HG03159 (cell line): Measurements from ENCODE around the gene PADI2.

Experiments used
- ATAC-seq: cut with Tn5 transposase; IDR thresholded peaks from one replicate; pipeline ENCODE4 v1.9.1; 2021; ENCODE audit warnings: mild to moderate bottlenecking, moderate library complexity; ENCODE audit not compliant: unreplicated experiment

PADI2 gene

GRCh38 chr1:17116643-17117042 lies 2.6 kb downstream of the PADI2 start:
- no peak for ATAC-seq

DNA sequence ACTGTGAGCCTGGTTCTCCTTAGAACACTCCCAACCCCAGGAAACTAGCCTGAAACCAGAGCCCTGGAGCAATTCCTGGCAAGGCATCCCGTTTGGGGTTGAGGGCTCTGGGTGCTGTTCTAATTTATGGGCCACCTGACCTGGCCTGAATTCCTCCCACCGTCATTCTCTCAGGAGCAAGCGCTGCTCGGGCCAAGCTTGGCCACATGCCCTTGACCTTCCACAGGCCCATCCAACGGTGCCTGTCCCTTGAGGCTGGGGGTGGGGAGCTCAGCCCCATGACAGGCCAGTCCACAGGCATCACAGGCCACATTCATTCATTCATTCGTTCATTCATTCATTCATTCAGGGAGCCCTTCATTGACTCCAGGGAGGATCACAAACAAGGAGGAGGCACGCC lies 5.3 kb downstream of the PADI2 start:
- no peak for ATAC-seq

- no peak for ATAC-seq
These were observed 6.6 kb downstream of the PADI2 start for GRCh38 chr1:17112496-17113236.

GRCh38 chr1:17112076-17112475 lies 7.2 kb downstream of the PADI2 start:
- no peak for ATAC-seq

DNA sequence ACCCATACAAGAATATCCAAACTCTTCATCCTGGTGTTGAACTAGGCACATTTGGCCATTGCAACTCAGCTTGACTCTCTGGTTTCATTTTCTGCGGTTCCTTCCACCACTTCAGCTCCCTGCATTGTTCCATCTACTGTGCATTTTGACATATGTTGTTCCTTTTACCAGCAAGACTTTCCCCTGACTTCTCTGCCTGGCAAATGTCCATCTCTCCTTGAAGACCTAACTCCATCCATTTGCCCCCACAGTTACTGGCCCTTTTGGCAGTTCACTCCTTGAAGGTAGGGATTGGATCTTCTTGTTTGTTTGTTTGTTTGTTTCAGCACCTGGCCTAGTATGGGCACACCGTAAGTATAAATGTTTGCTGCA lies 8.7 kb downstream of the PADI2 start:
- ATAC-seq, result no peak

GRCh38 chr1:17109892-17110554 lies 9.2 kb downstream of the PADI2 start:
- no peak for ATAC-seq

DNA sequence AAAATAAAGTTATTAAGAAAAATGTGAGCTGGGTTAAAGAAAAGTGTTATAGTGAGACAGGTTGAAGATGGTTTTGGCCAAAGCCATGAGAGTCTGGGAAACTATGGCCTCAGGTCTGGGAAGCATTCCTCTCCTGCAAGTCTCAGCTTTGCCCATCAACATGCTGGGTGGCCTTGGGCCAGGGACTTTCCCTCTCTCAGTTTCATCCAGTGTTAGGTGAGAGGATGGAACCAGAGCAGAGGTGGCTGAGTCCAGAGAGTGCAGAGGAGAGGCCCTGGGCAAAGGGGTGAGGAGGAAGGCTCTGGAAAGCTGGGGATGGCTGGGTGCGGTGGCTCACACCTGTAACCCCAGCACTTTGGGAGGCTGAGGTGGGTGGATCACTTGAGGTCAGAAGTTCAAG lies 10.5 kb downstream of the PADI2 start:
- ATAC-seq, result no peak

DNA sequence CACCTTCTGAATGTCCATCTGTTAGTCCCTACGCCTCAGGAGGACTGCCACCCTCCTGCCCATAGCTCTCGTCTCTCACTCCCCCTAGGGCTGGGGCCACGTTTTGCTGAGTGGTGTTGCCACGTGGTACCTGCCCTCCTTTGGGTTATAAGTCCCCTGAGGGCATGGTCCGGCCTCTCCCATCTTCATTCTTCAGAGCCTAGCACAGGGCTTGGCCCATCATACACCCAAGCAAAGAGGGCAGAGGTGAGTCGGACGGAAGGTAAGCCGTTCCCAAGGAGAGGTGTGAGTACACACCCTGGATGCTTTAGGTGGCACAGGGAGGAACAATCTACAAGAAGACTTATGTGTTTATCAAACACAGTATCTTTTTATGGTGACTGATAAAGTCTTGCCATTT lies 10.9 kb downstream of the PADI2 start:
- ATAC-seq, result no peak

GRCh38 chr1:17104782-17105181 lies 14.5 kb downstream of the PADI2 start:
- no peak for ATAC-seq

DNA sequence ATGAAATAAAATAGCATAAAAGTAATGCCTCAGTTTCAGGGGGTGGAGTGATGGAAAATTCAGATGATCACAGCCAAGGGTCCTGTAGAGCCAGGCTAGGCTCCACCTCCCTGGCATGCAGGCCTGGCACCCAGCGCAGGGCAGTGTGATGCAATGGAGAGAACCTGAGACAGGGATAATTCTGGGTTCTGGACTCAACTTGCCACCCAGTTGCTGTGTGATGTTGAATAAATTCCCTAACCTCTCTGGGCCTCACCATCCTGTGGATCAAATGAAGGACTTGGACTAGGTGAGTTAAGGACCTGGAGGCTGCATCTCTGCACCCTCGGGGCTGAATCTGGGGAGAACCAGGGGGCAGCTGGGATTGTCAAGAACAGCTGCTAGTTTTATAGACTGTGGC lies 17.0 kb downstream of the PADI2 start:
- no peak for ATAC-seq

DNA sequence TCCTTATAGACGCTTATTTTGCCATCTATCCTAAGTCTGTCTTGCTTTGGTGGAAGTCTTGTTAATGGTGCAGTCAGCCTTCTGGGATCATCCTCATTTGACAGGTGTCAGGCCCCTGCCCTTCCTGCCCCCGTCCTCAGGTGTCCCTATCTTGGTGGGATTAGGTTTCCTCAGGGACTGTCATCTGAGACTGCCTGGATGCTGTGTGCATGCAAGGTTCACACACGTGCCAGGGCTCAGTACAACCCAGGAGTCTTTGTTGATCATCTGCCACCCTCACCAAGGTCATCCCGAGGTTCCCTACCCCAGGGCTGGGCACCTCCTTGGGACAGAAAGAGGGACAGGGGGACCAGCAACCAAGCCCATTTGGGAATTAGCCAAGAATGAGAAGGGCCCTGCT lies 18.0 kb downstream of the PADI2 start:
- ATAC-seq, result no peak

GRCh38 chr1:17099616-17100340 lies 19.5 kb downstream of the PADI2 start:
- ATAC-seq, result no peak

- no peak for ATAC-seq
These were observed 20.6 kb downstream of the PADI2 start for GRCh38 chr1:17098446-17099317.

- no peak for ATAC-seq
These were observed 21.5 kb downstream of the PADI2 start for GRCh38 chr1:17097787-17098186.

DNA sequence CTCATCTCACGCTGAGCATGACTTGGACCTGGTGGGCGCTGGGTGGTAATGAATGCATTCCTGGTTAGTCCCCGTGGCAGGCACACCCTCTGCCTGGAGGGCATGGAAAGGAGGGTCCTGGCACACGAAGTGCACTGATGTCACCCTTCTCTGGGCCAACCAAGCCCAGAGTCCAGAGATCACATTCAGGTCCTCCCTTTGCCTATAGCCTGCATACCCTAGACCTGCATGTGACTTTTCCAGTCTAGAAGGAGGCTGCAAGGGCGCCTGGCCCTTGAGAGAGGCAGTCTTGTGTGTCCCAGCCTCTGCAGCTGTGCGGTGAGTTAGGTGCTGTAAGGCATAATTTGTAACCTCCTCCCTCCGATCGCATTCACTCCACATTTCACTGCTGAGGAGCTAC lies 22.1 kb downstream of the PADI2 start:
- ATAC-seq, result no peak

GRCh38 chr1:17096584-17096983 lies 22.7 kb downstream of the PADI2 start:
- ATAC-seq, result no peak

DNA sequence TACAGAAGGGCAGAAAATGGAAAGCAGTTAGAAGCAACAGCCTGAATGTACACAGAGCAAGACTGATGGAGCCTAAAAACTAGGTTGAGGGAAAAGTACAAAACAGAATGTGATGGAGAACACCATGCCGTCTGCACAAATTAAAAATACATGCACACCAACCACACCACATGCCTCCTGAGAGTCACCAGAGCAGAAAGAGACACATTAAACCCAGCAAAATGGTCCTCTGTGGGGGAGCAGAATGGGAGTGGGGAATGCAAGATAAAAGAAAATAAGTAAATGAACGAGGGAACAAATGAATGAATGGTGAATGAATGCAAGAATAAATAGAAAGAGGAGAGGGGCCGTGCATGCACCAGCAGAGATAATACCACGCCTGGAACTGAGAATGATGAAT lies 24.1 kb downstream of the PADI2 start:
- ATAC-seq, result no peak

GRCh38 chr1:17094664-17095063 lies 24.6 kb downstream of the PADI2 start:
- no peak for ATAC-seq

DNA sequence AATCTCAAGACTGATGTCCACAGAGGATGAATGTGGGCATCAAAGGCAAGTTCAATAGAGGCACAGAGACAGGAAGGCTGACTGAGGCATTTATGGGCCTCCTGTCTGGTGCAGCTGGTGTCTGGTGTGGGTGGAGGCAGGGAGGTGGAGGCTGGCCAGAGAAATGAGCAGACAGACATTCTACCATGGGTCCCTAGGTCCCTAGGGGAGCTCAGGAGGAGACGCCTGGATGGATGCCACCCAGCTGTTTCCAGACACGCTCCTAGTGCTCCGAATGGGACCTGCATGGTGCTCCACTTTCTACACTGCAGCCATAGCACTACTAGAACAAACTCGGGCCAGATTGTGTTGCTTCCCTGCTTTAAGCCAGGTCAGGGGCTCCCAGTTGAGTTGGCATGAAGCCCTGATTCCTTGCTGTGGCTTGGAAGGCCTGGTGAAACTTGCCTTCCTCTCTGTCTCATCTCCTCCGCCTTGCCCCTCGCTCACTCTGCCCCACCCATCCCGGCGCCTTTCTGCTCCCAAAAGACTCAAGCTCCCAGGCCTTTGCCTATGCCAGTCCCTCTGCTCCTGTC lies 25.3 kb downstream of the PADI2 start:
- no peak for ATAC-seq

- ATAC-seq, result no peak
These were observed 28.0 kb downstream of the PADI2 start for GRCh38 chr1:17091252-17091651.

DNA sequence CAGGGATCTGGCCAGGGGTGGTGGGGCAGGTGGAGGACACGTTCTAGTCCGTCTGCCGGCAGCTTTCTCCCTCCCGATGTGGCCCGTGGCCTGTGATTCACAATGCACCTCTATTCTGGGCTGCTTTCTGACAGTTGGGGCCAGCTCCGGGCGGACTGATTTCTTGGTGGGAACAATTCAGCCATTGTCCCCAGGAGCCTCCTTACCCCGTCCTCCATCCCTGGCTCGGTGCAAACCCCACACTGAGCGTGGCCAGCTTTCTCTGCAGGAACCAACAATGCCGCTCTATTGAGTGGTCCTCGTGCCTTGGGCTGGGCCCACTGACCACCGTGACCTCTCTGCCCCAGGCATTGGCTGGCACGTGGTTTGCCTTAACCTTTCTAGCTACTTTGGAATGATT lies 29.7 kb downstream of the PADI2 start:
- no peak for ATAC-seq
